GM23338 (cell line): ENCODE measurements around the gene LAPTM5. TPM values are rescaled to one million over a fixed set of nuclear protein-coding genes. Genes with fewer than 3 reads are reported as not detected.

Experiments
- ATAC-seq: fragments of 200-7000 bp; cut with Tn5 transposase; 3 replicates; pipeline ENCODE4 v1.9.1; 2020
- DNase-seq: peaks from one replicate; pipeline ENCODE4 v3.0.0-alpha.2; 2015; ENCODE audit warnings: low spot score
- H2AFZ ChIP-seq: fragments of 200-600 bp; sonication (generic); 2 replicates; pipeline ENCODE4 v1.8.0; 2016; ENCODE audit warnings: antibody characterized with exemption, mild to moderate bottlenecking, moderate library complexity
- H3F3A ChIP-seq: fragments of 200-600 bp; sonication (generic); replicated peaks from 2 replicates; pipeline ENCODE4 v1.8.0; 2017; ENCODE audit warnings: antibody characterized with exemption, mixed run types, low read depth
- H3K27ac ChIP-seq: fragments of 200-600 bp; sonication (generic); 2 replicates; pipeline ENCODE4 v1.6.1; 2016; ENCODE audit warnings: low read depth
- H3K27me3 ChIP-seq: fragments of 200-600 bp; sonication (generic); 2 replicates; pipeline ENCODE4 v1.8.0; 2016; ENCODE audit warnings: mild to moderate bottlenecking, mixed run types, moderate library complexity; ENCODE audit not compliant: insufficient read depth
- H3K36me3 ChIP-seq: fragments of 200-600 bp; sonication (generic); 2 replicates; pipeline ENCODE4 v1.8.0; 2016; ENCODE audit warnings: mild to moderate bottlenecking; ENCODE audit not compliant: insufficient read depth
- H3K4me1 ChIP-seq: fragments of 200-600 bp; sonication (generic); 2 replicates; pipeline ENCODE4 v1.8.0; 2016; ENCODE audit warnings: mild to moderate bottlenecking, moderate library complexity; ENCODE audit not compliant: insufficient read depth
- H3K4me2 ChIP-seq: fragments of 200-600 bp; sonication (generic); 2 replicates; pipeline ENCODE4 v1.7.1; 2017; ENCODE audit warnings: mixed run types
- H3K4me3 ChIP-seq: fragments of 200-600 bp; sonication (generic); 2 replicates; pipeline ENCODE4 v1.6.1; 2016; ENCODE audit warnings: mixed run types
- H3K79me2 ChIP-seq: fragments of 200-600 bp; sonication (generic); replicated peaks from 2 replicates; pipeline ENCODE4 v1.8.0; 2017; ENCODE audit warnings: mild to moderate bottlenecking; ENCODE audit not compliant: insufficient read depth
- H3K9me2 ChIP-seq: fragments of 200-600 bp; sonication (generic); 2 replicates; pipeline ENCODE4 v1.8.0; 2017; ENCODE audit not compliant: insufficient read depth
- H4K20me1 ChIP-seq: fragments of 200-600 bp; sonication (generic); replicated peaks from 2 replicates; pipeline ENCODE4 v1.8.0; 2017; ENCODE audit warnings: mild to moderate bottlenecking; ENCODE audit not compliant: insufficient read depth
- H3K27ac Mint-ChIP-seq: 2 replicates; pipeline ENCODE4 v1.8.0; 2020; ENCODE audit warnings: inconsistent platforms, mild to moderate bottlenecking, moderate library complexity, mixed read lengths
- H3K27me3 Mint-ChIP-seq: 3 replicates; pipeline ENCODE4 v1.8.0; 2022; ENCODE audit warnings: low read depth, mild to moderate bottlenecking, moderate library complexity, mixed read lengths, inconsistent platforms; ENCODE audit not compliant: insufficient read depth, poor library complexity
- H3K36me3 Mint-ChIP-seq: 3 replicates; pipeline ENCODE4 v1.8.0; 2021; ENCODE audit warnings: low read depth, mild to moderate bottlenecking, inconsistent platforms, moderate library complexity, mixed read lengths
- H3K4me1 Mint-ChIP-seq: 3 replicates; pipeline ENCODE4 v1.8.0; 2020; ENCODE audit warnings: mild to moderate bottlenecking, inconsistent platforms, mixed read lengths
- H3K4me3 Mint-ChIP-seq: 3 replicates; pipeline ENCODE4 v1.8.0; 2021; ENCODE audit warnings: moderate library complexity, mild to moderate bottlenecking, inconsistent platforms, mixed read lengths
- H3K9me3 Mint-ChIP-seq: 3 replicates; pipeline ENCODE4 v1.8.0; 2020; ENCODE audit warnings: moderate library complexity, mild to moderate bottlenecking, inconsistent platforms, mixed read lengths
- CREB1 ChIP-seq: fragments of 250-450 bp; sonication (Bioruptor Pico); IDR thresholded peaks from 2 replicates; pipeline ENCODE4 v1.5.0; 2020; ENCODE audit warnings: low read depth, mild to moderate bottlenecking, moderate library complexity
- CTCF ChIP-seq, 2 experiments: fragments of 200-600 bp in 1 of 2; sonication (generic) in 1 of 2; conservative IDR thresholded peaks; 2 replicates each; pipeline versions ENCODE4 v1.5.1 to v1.6.1; 2016 to 2017; ENCODE audit warnings: antibody characterized with exemption in 2 of 2, low read depth in 2 of 2, mild to moderate bottlenecking in 2 of 2, moderate library complexity in 1 of 2
- ETS1 ChIP-seq: IDR thresholded peaks from 2 replicates; pipeline ENCODE4 v1.6.1; 2016; ENCODE audit warnings: antibody characterized with exemption
- EZH2 ChIP-seq: fragments of 200-600 bp; sonication (generic); IDR thresholded peaks from one replicate; pipeline ENCODE4 v1.8.0; 2017; ENCODE audit warnings: antibody characterized with exemption, mild to moderate bottlenecking, low read depth; ENCODE audit not compliant: unreplicated experiment
- EZH2phosphoT487 ChIP-seq: fragments of 200-600 bp; sonication (generic); IDR thresholded peaks from one replicate; pipeline ENCODE4 v1.8.1; 2018; ENCODE audit warnings: antibody characterized with exemption; ENCODE audit not compliant: unreplicated experiment
- JUNB ChIP-seq: IDR thresholded peaks from one replicate; pipeline ENCODE4 v1.6.1; 2016; ENCODE audit warnings: antibody characterized with exemption; ENCODE audit not compliant: unreplicated experiment
- NANOG ChIP-seq: IDR thresholded peaks from 2 replicates; pipeline ENCODE4 v1.6.1; 2016; ENCODE audit warnings: antibody characterized with exemption, borderline replicate concordance
- POLR2AphosphoS5 ChIP-seq: IDR thresholded peaks from 2 replicates; pipeline ENCODE4 v1.6.1; 2016; ENCODE audit warnings: antibody characterized with exemption, low read depth
- REST ChIP-seq: IDR thresholded peaks from one replicate; pipeline ENCODE4 v1.6.1; 2018; ENCODE audit warnings: antibody characterized with exemption; ENCODE audit not compliant: unreplicated experiment
- STAT1 ChIP-seq: IDR thresholded peaks from one replicate; pipeline ENCODE4 v1.6.1; 2016; ENCODE audit warnings: antibody characterized with exemption; ENCODE audit not compliant: unreplicated experiment
- ZNF114 ChIP-seq: fragments of 250-450 bp; sonication (Bioruptor Pico); IDR thresholded peaks from 2 replicates; pipeline ENCODE4 v1.5.0; 2020; ENCODE audit warnings: mild to moderate bottlenecking, moderate library complexity
- ZNF331 ChIP-seq: fragments of 250-450 bp; sonication (Bioruptor Pico); IDR thresholded peaks from 2 replicates; pipeline ENCODE4 v1.5.0; 2020; ENCODE audit warnings: low read depth, mild to moderate bottlenecking, moderate library complexity
- ZNF462 ChIP-seq: fragments of 250-450 bp; sonication (Bioruptor Pico); IDR thresholded peaks from 2 replicates; pipeline ENCODE4 v1.5.0; 2020; ENCODE audit warnings: mild to moderate bottlenecking, moderate library complexity
- polyA plus RNA-seq: library from polyadenylated mRNA; unstranded; fragments of >200 nt; fragmentation: Nextera tagmentation; extraction: Ambion mirVana; gene quantifications from 2 replicates; pipeline ENCODE4 v1.2.1, GENCODE V29; 2016
- total RNA-seq: library from RNA; depleted of rRNA; stranded (reverse); fragments of >200 nt; shearing (Covaris generic); gene quantifications from 2 replicates; pipeline ENCODE4 v1.2.3, GENCODE V29; 2014

The LAPTM5 gene
- total and polyA plus RNA-seq, 2 experiments from 2014 or later = 0.21 TPM; not detected in 1

GRCh38 chr1:30712583-30712982 lies 45.0 kb downstream of the LAPTM5 start:
- Histone ChIP-seq H3K4me3 (no peak overlapping the region), H3K36me3 (no peaks in the 10 kb centered on the region), H3K27me3 (no peaks in the 10 kb centered on the region), H3K27ac (no peak overlapping the region), H3K79me2 (no peaks in the 10 kb centered on the region), H4K20me1 (no peaks in the 10 kb centered on the region), H2AFZ (no peak overlapping the region), H3K4me2 (no peak overlapping the region), H3F3A (no peaks in the 10 kb centered on the region), H3K9me2 (peaks cover 3% of the 10 kb centered on the region; the same call in 1 of the 2 replicates), H3K4me1 (peaks cover 3% of the 10 kb centered on the region; the same call in 1 of the 2 replicates)
- no peak for TF ChIP-seq CREB1
- no peak for TF ChIP-seq EZH2phosphoT487
- no peak for TF ChIP-seq POLR2AphosphoS5
- TF ChIP-seq JUNB = no peak
- TF ChIP-seq REST = no peak
- no peak for TF ChIP-seq CTCF (conservative IDR thresholded peaks at IDR 0.05; ENCODE audit: low read depth in 2 of 2)
- no peak for TF ChIP-seq ZNF331 (CRISPR knock-in tag)
- TF ChIP-seq NANOG = no peak
- no peak for TF ChIP-seq STAT1
- TF ChIP-seq EZH2 = no peak
- TF ChIP-seq ETS1 = no peak
- no peak for TF ChIP-seq ZNF114 (CRISPR knock-in tag)
- TF ChIP-seq ZNF462 (CRISPR knock-in tag) = no peak
- Mint-ChIP-seq H3K27ac (no peak overlapping the region), H3K9me3 (peaks cover 29% of the 10 kb centered on the region), H3K4me3 (no peak overlapping the region), H3K4me1 (no peaks in the 10 kb centered on the region; the same call in 2 of the 3 replicates), H3K36me3 (peaks cover 15% of the 10 kb centered on the region), H3K27me3 (peaks cover 8% of the 10 kb centered on the region)
- ATAC-seq (no peak), DNase-seq (no peak)
